IPS DF 19.7 (cell line): ENCODE data around the gene TEX51.

Source experiments
- DNase-seq: peaks from one replicate; pipeline ENCODE4 v3.0.0-alpha.2; 2013; ENCODE audit warnings: low read depth, low spot score

TEX51 gene

GRCh38 chr2:126898636-126899035, at the start of gene TEX51:
Gene TEX51, plus strand, starts transcription at chr2:126898890. Its CDS starts 29 bp downstream, at chr2:126898919.
- DNase-seq = no peak

- DNase-seq = no peak
Observed at GRCh38 chr2:126849054-126849453, 49.6 kb upstream of the TEX51 start.

GRCh38 chr2:126849486-126849885, 49.2 kb upstream of the TEX51 start:
- no peak for DNase-seq

- DNase-seq = no peak
Observed at GRCh38 chr2:126849991-126850535, 48.6 kb upstream of the TEX51 start.

GRCh38 chr2:126850940-126851339, 47.8 kb upstream of the TEX51 start:
- DNase-seq = no peak

GRCh38 chr2:126851756-126852155, 46.9 kb upstream of the TEX51 start:
- no peak for DNase-seq

- DNase-seq = no peak
Observed at GRCh38 chr2:126852361-126852760, 46.3 kb upstream of the TEX51 start.

- DNase-seq = no peak
Observed at GRCh38 chr2:126855606-126856005, 43.1 kb upstream of the TEX51 start.

- no peak for DNase-seq
Observed at GRCh38 chr2:126856403-126856802, 42.3 kb upstream of the TEX51 start.

- DNase-seq = no peak
Observed at GRCh38 chr2:126857502-126857901, 41.2 kb upstream of the TEX51 start.

- DNase-seq = no peak
Observed at GRCh38 chr2:126858013-126858412, 40.7 kb upstream of the TEX51 start.

GRCh38 chr2:126858436-126858835, 40.3 kb upstream of the TEX51 start:
- no peak for DNase-seq

- DNase-seq = no peak
Observed at GRCh38 chr2:126858991-126859390, 39.7 kb upstream of the TEX51 start.

GRCh38 chr2:126859631-126860030, 39.1 kb upstream of the TEX51 start:
- no peak for DNase-seq

GRCh38 chr2:126860385-126860784, 38.3 kb upstream of the TEX51 start:
- no peak for DNase-seq

GRCh38 chr2:126862730-126863129, 36.0 kb upstream of the TEX51 start:
- DNase-seq = no peak

GRCh38 chr2:126863336-126864015, 35.2 kb upstream of the TEX51 start:
- no peak for DNase-seq

GRCh38 chr2:126864861-126865260, 33.8 kb upstream of the TEX51 start:
- DNase-seq = no peak

- no peak for DNase-seq
Observed at GRCh38 chr2:126866451-126866850, 32.2 kb upstream of the TEX51 start.

GRCh38 chr2:126874961-126875360, 23.7 kb upstream of the TEX51 start:
- no peak for DNase-seq

- no peak for DNase-seq
Observed at GRCh38 chr2:126876631-126877030, 22.1 kb upstream of the TEX51 start.

GRCh38 chr2:126877041-126877440, 21.6 kb upstream of the TEX51 start:
- no peak for DNase-seq

- DNase-seq = no peak
Observed at GRCh38 chr2:126877861-126878565, 20.7 kb upstream of the TEX51 start.
